ENCODE results near the gene CAPZB.

CAPZB gene

GRCh38 chr1:19465650-19466049 is 19.7 kb downstream of the CAPZB start:
- Histone ChIP-seq H3K4me3 (ENCODE audit: low read depth, low read length) (no peak overlapping the region), H3K9ac (ENCODE audit: low read depth, low read length) (no peak overlapping the region), H3K4me1 (ENCODE audit: control insufficient read depth, insufficient read depth, low read length) (peaks cover 31% of the 10 kb centered on the region), H3K27me3 (ENCODE audit: control insufficient read depth, insufficient read depth, low read length) (no peaks in the 10 kb centered on the region), H3K36me3 (ENCODE audit: control insufficient read depth, insufficient read depth, low read length) (no peaks in the 10 kb centered on the region), H3K9me3 (ENCODE audit: control insufficient read depth, insufficient read depth, low read length) (no peaks in the 10 kb centered on the region)

- H3K9me3 ChIP-seq (ENCODE audit: control insufficient read depth, insufficient read depth, low read length) = no peaks in the 10 kb centered on the region
- no peaks in the 10 kb centered on the region for H3K27me3 ChIP-seq (ENCODE audit: control insufficient read depth, insufficient read depth, low read length)
- H3K4me3 ChIP-seq (ENCODE audit: low read depth, low read length) = no peak overlapping the region
- H3K9ac ChIP-seq (ENCODE audit: low read depth, low read length) = no peak overlapping the region
- H3K36me3 ChIP-seq (ENCODE audit: control insufficient read depth, insufficient read depth, low read length) = no peaks in the 10 kb centered on the region
- peaks cover 32% of the 10 kb centered on the region for H3K4me1 ChIP-seq (ENCODE audit: control insufficient read depth, insufficient read depth, low read length)
These were observed 20.2 kb downstream of the CAPZB start for GRCh38 chr1:19465123-19465522.

- Histone ChIP-seq H3K4me1 (ENCODE audit: control insufficient read depth, insufficient read depth, low read length) (peaks cover 33% of the 10 kb centered on the region), H3K9ac (ENCODE audit: low read depth, low read length) (no peak overlapping the region)
These were observed 20.6 kb downstream of the CAPZB start for GRCh38 chr1:19464696-19465095.

GRCh38 chr1:19463504-19463803 is 21.9 kb downstream of the CAPZB start:
- Histone ChIP-seq H3K4me3 (ENCODE audit: low read depth, low read length) (no peak overlapping the region), H3K9ac (ENCODE audit: low read depth, low read length) (no peak overlapping the region), H3K9me3 (ENCODE audit: control insufficient read depth, insufficient read depth, low read length) (no peaks in the 10 kb centered on the region), H3K27me3 (ENCODE audit: control insufficient read depth, insufficient read depth, low read length) (no peaks in the 10 kb centered on the region), H3K36me3 (ENCODE audit: control insufficient read depth, insufficient read depth, low read length) (no peaks in the 10 kb centered on the region), H3K4me1 (ENCODE audit: control insufficient read depth, insufficient read depth, low read length) (peaks cover 36% of the 10 kb centered on the region)

More at GRCh38 chr1:19464696-19465095, 20.6 kb downstream of the CAPZB start:
- no peaks in the 10 kb centered on the region for H3K36me3 ChIP-seq (ENCODE audit: control insufficient read depth, insufficient read depth, low read length)
- no peaks in the 10 kb centered on the region for H3K9me3 ChIP-seq (ENCODE audit: control insufficient read depth, insufficient read depth, low read length)
- no peak overlapping the region for H3K4me3 ChIP-seq (ENCODE audit: low read depth, low read length)
- H3K27me3 ChIP-seq (ENCODE audit: control insufficient read depth, insufficient read depth, low read length) = no peaks in the 10 kb centered on the region

GRCh38 chr1:19462781-19463503 is 22.4 kb downstream of the CAPZB start:
- Histone ChIP-seq H3K27me3 (ENCODE audit: control insufficient read depth, insufficient read depth, low read length) (no peaks in the 10 kb centered on the region), H3K36me3 (ENCODE audit: control insufficient read depth, insufficient read depth, low read length) (no peaks in the 10 kb centered on the region), H3K4me1 (ENCODE audit: control insufficient read depth, insufficient read depth, low read length) (peaks cover 34% of the 10 kb centered on the region), H3K9ac (ENCODE audit: low read depth, low read length) (no peak overlapping the region), H3K4me3 (ENCODE audit: low read depth, low read length) (peak overlapping the region; percentile 18), H3K9me3 (ENCODE audit: control insufficient read depth, insufficient read depth, low read length) (no peaks in the 10 kb centered on the region)

- H3K9me3 ChIP-seq (ENCODE audit: control insufficient read depth, insufficient read depth, low read length) = no peaks in the 10 kb centered on the region
- H3K4me1 ChIP-seq (ENCODE audit: control insufficient read depth, insufficient read depth, low read length) = peaks cover 47% of the 10 kb centered on the region
- H3K36me3 ChIP-seq (ENCODE audit: control insufficient read depth, insufficient read depth, low read length) = no peaks in the 10 kb centered on the region
- H3K4me3 ChIP-seq (ENCODE audit: low read depth, low read length) = no peak overlapping the region
- no peaks in the 10 kb centered on the region for H3K27me3 ChIP-seq (ENCODE audit: control insufficient read depth, insufficient read depth, low read length)
- H3K9ac ChIP-seq (ENCODE audit: low read depth, low read length) = no peak overlapping the region
These were observed 24.2 kb downstream of the CAPZB start for GRCh38 chr1:19461220-19461554.

- no peak overlapping the region for H3K9ac ChIP-seq (ENCODE audit: low read depth, low read length)
- no peaks in the 10 kb centered on the region for H3K9me3 ChIP-seq (ENCODE audit: control insufficient read depth, insufficient read depth, low read length)
- peaks cover 48% of the 10 kb centered on the region for H3K4me1 ChIP-seq (ENCODE audit: control insufficient read depth, insufficient read depth, low read length)
- H3K27me3 ChIP-seq (ENCODE audit: control insufficient read depth, insufficient read depth, low read length) = no peaks in the 10 kb centered on the region
- no peaks in the 10 kb centered on the region for H3K36me3 ChIP-seq (ENCODE audit: control insufficient read depth, insufficient read depth, low read length)
- no peak overlapping the region for H3K4me3 ChIP-seq (ENCODE audit: low read depth, low read length)
These were observed 24.7 kb downstream of the CAPZB start for GRCh38 chr1:19460535-19461219.

GRCh38 chr1:19458815-19459417 is 26.4 kb downstream of the CAPZB start:
- Histone ChIP-seq H3K36me3 (ENCODE audit: control insufficient read depth, insufficient read depth, low read length) (no peaks in the 10 kb centered on the region), H3K4me3 (ENCODE audit: low read depth, low read length) (no peak overlapping the region), H3K4me1 (ENCODE audit: control insufficient read depth, insufficient read depth, low read length) (peaks cover 64% of the 10 kb centered on the region), H3K27me3 (ENCODE audit: control insufficient read depth, insufficient read depth, low read length) (no peaks in the 10 kb centered on the region), H3K9ac (ENCODE audit: low read depth, low read length) (no peak overlapping the region), H3K9me3 (ENCODE audit: control insufficient read depth, insufficient read depth, low read length) (no peaks in the 10 kb centered on the region)

GRCh38 chr1:19457607-19458006 is 27.7 kb downstream of the CAPZB start:
- H3K9ac ChIP-seq (ENCODE audit: low read depth, low read length) = no peak overlapping the region
- H3K9me3 ChIP-seq (ENCODE audit: control insufficient read depth, insufficient read depth, low read length) = no peaks in the 10 kb centered on the region
- no peak overlapping the region for H3K4me3 ChIP-seq (ENCODE audit: low read depth, low read length)
- H3K4me1 ChIP-seq (ENCODE audit: control insufficient read depth, insufficient read depth, low read length) = peaks cover 60% of the 10 kb centered on the region
- H3K27me3 ChIP-seq (ENCODE audit: control insufficient read depth, insufficient read depth, low read length) = no peaks in the 10 kb centered on the region
- no peaks in the 10 kb centered on the region for H3K36me3 ChIP-seq (ENCODE audit: control insufficient read depth, insufficient read depth, low read length)

GRCh38 chr1:19456968-19457441 is 28.3 kb downstream of the CAPZB start:
- Histone ChIP-seq H3K36me3 (ENCODE audit: control insufficient read depth, insufficient read depth, low read length) (no peaks in the 10 kb centered on the region), H3K4me3 (ENCODE audit: low read depth, low read length) (no peak overlapping the region), H3K27me3 (ENCODE audit: control insufficient read depth, insufficient read depth, low read length) (no peaks in the 10 kb centered on the region), H3K9me3 (ENCODE audit: control insufficient read depth, insufficient read depth, low read length) (no peaks in the 10 kb centered on the region), H3K4me1 (ENCODE audit: control insufficient read depth, insufficient read depth, low read length) (peaks cover 62% of the 10 kb centered on the region), H3K9ac (ENCODE audit: low read depth, low read length) (no peak overlapping the region)

GRCh38 chr1:19455353-19455752 is 30.0 kb downstream of the CAPZB start:
- H3K4me1 ChIP-seq (ENCODE audit: control insufficient read depth, insufficient read depth, low read length) = peaks cover 51% of the 10 kb centered on the region
- no peak overlapping the region for H3K9ac ChIP-seq (ENCODE audit: low read depth, low read length)
- no peak overlapping the region for H3K4me3 ChIP-seq (ENCODE audit: low read depth, low read length)

More at GRCh38 chr1:19455353-19455752, 30.0 kb downstream of the CAPZB start:
- Histone ChIP-seq H3K27me3 (ENCODE audit: control insufficient read depth, insufficient read depth, low read length) (no peaks in the 10 kb centered on the region), H3K9me3 (ENCODE audit: control insufficient read depth, insufficient read depth, low read length) (no peaks in the 10 kb centered on the region), H3K36me3 (ENCODE audit: control insufficient read depth, insufficient read depth, low read length) (no peaks in the 10 kb centered on the region)

Measured in iPS-15b (cell line).